ENCODE measurements around the gene ANKRD31.

GRCh38 chr5:75156585-75156984 is 80.1 kb downstream of the ANKRD31 start:
- no peak for TF ChIP-seq CTCF (IDR thresholded peaks at IDR 0.05; ENCODE audit: insufficient read depth, low read depth, low read length)
- TF ChIP-seq EZH2 (IDR thresholded peaks at IDR 0.05; ENCODE audit: insufficient read depth, low read length) = no peak

Measured in astrocyte (in vitro differentiated cells and primary cell).